GM12892 (cell line): ENCODE results near the gene RFNG.

ENCODE experiments used
- POLR2A ChIP-seq: IDR thresholded peaks from 2 replicates; pipeline ENCODE4 v1.6.1; 2011; ENCODE audit warnings: low read depth, low read length, control low read depth
- POLR2AphosphoS5 ChIP-seq: IDR thresholded peaks from 2 replicates; pipeline ENCODE4 v1.6.1; 2011; ENCODE audit warnings: low read depth, low read length, control low read depth
- TAF1 ChIP-seq: IDR thresholded peaks from 2 replicates; pipeline ENCODE4 v1.6.1; 2011; ENCODE audit warnings: low read depth, mild to moderate bottlenecking, control low read depth, low read length, borderline replicate concordance

DNA sequence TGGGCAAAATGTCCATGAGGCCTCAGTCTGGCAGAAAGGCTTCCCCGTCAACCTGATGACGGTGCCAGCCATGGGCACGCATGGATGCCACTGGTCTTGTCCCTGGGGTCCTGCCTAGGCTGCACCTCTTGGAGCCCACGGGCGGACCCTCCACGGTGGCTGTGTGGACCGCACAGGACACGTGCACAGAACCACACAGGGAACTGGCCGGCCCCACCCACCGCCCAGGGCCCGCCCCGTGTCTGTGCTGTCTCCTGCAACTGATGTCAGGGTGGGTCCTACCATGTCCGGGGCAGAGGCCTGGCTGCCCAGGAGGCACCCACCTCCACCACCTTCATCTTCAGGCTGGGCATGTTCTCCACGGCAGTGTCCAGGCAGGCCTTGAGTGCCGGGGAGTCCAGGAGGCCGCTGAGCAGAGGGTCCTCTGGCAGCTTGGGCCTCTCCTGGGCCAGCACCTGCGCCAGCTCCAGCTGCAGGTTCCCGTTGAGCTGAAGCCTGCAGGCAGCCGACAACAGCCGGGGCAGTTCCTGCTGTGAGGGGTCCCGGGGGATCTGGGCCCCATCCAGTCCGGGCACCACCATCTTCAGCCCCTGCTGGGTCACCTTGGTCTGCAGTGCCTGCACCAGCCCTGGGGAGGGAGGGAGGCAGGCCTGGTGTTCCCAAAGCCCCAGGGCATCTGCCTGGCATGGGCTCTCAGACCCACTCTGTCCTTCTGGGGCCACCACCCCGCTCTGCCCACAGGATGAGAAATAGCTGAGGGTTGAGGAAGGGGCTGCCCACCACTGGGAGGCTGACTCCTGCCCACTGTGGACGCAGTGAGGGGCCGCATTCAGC, 34.5 kb upstream of the RFNG start:
- TF ChIP-seq POLR2A (peak; percentile 21; the same call in 1 of the 2 replicates), TAF1 (no peak), POLR2AphosphoS5 (peak; percentile 16; the same call in 1 of the 2 replicates)
